Measurements from ENCODE around the gene MUC3A.

MUC3A gene

GRCh38 chr7:100946111-100946510, 3.2 kb upstream of the MUC3A start:
- no peak for DNase-seq

- DNase-seq: peak; percentile 22
Observed at GRCh38 chr7:100946766-100947365, 2.5 kb upstream of the MUC3A start.

- DNase-seq: no peak
Observed at GRCh38 chr7:100947792-100948191, 1.5 kb upstream of the MUC3A start.

- no peak for DNase-seq
Observed at GRCh38 chr7:100949933-100950443, 654 bp downstream of the MUC3A start.

- DNase-seq: no peak
Observed at GRCh38 chr7:100951172-100951571, 1.8 kb downstream of the MUC3A start.

GRCh38 chr7:100951888-100952560, 2.7 kb downstream of the MUC3A start:
- no peak for DNase-seq

- no peak for DNase-seq
Observed at GRCh38 chr7:100952641-100953040, 3.3 kb downstream of the MUC3A start.

- DNase-seq: no peak
Observed at GRCh38 chr7:100957832-100958421, 8.6 kb downstream of the MUC3A start.

- DNase-seq: no peak
Observed at GRCh38 chr7:100959894-100960293, 10.6 kb downstream of the MUC3A start.

GRCh38 chr7:100962537-100962936, 13.2 kb downstream of the MUC3A start:
- DNase-seq: no peak

GRCh38 chr7:100963386-100963785, 14.1 kb downstream of the MUC3A start:
- no peak for DNase-seq

- DNase-seq: no peak
Observed at GRCh38 chr7:100963874-100964273, 14.5 kb downstream of the MUC3A start.

- DNase-seq: no peak
Observed at GRCh38 chr7:100964630-100965029, 15.3 kb downstream of the MUC3A start.

GRCh38 chr7:100965045-100965722, 15.8 kb downstream of the MUC3A start:
- DNase-seq: no peak

GRCh38 chr7:100965723-100966541, 16.6 kb downstream of the MUC3A start:
- DNase-seq: no peak

GRCh38 chr7:100966542-100967291, 17.4 kb downstream of the MUC3A start:
- DNase-seq: no peak

GRCh38 chr7:100967292-100967863, 18.0 kb downstream of the MUC3A start:
- no peak for DNase-seq

GRCh38 chr7:100968031-100968430, 18.7 kb downstream of the MUC3A start:
- no peak for DNase-seq

- DNase-seq: no peak
Observed at GRCh38 chr7:100968650-100969049, 19.3 kb downstream of the MUC3A start.

- no peak for DNase-seq
Observed at GRCh38 chr7:100969066-100969615, 19.8 kb downstream of the MUC3A start, which contains the start of gene MUC12. Gene MUC12, plus strand, starts transcription at chr7:100969565. Its CDS starts 58 bp downstream, at chr7:100969623.

Measured in MV-4-11 (cell line).